Uterine smooth muscle cell (primary cell): ENCODE results near the gene NUDT9. TPM values are rescaled to one million over a fixed set of nuclear protein-coding genes. Genes with fewer than 3 reads are reported as not detected.

Source experiments
- total RNA-seq: library from RNA; depleted of rRNA; stranded (reverse); fragments of >200 nt; gene quantifications from 2 replicates; pipeline ENCODE4 v1.2.3, GENCODE V29; 2014

Gene NUDT9
- 18.3 and 21.2 TPM in 2 replicates for total RNA-seq

GRCh38 chr4:87422104-87423052 is at the start of gene NUDT9:
NUDT9 (plus strand) TSS chr4:87422573; CDS start chr4:87422906, 333 bp downstream.

GRCh38 chr4:87390891-87391575 is 31.3 kb upstream of the NUDT9 start, which contains the start of gene HSD17B11:
HSD17B11 (minus strand) TSS chr4:87391188; CDS start chr4:87391070, 118 bp downstream.

Other genes starting within 250 kb of the NUDT9 start
- 21.6 and 29.6 TPM in 2 replicates for gene KLHL8, start 202.0 kb upstream of the NUDT9 start, total RNA-seq
- gene HSD17B13, start 99.7 kb upstream of the NUDT9 start, total RNA-seq = 0.22 and 0.37 TPM in 2 replicates
- gene HSD17B11, start 31.4 kb upstream of the NUDT9 start, total RNA-seq = 31.3 and 35.9 TPM in 2 replicates
- gene SPARCL1, start 106.8 kb downstream of the NUDT9 start, total RNA-seq = 0.22 and 2.1 TPM in 2 replicates
- gene DSPP, start 186.0 kb downstream of the NUDT9 start, total RNA-seq = not detected in 2 replicates
- gene DMP1, start 227.7 kb downstream of the NUDT9 start, total RNA-seq = not detected in 2 replicates